Epithelial cell of proximal tubule (primary cell): ENCODE data around the gene RCSD1. TPM values are rescaled to one million over a fixed set of nuclear protein-coding genes. Genes with fewer than 3 reads are reported as not detected.

Experiments used
- DNase-seq: peaks from one replicate; pipeline ENCODE4 v3.0.0-alpha.2; 2011; ENCODE audit warnings: low read depth
- H3K4me3 ChIP-seq: 2 replicates; pipeline ENCODE4 v1.5.1; 2011; ENCODE audit warnings: low read depth, mild to moderate bottlenecking, low read length
- total RNA-seq: library from RNA; depleted of rRNA; stranded (reverse); fragments of >200 nt; gene quantifications from 2 replicates; pipeline ENCODE4 v1.2.3, GENCODE V29; 2015
- TF ChIP-seq, protein P1 (sequence below): conservative IDR thresholded peaks from 2 replicates; pipeline ENCODE4 v1.5.1; 2012; ENCODE audit warnings: low read depth, mild to moderate bottlenecking, low read length

The RCSD1 gene
- total RNA-seq, 1 donor from 2014 or later, result not detected

GRCh38 chr1:167746013-167746672 lies 116.1 kb downstream of the RCSD1 start:
- no peak overlapping the region for H3K4me3 ChIP-seq
- no peak for DNase-seq
- TF ChIP-seq, protein P1, sequence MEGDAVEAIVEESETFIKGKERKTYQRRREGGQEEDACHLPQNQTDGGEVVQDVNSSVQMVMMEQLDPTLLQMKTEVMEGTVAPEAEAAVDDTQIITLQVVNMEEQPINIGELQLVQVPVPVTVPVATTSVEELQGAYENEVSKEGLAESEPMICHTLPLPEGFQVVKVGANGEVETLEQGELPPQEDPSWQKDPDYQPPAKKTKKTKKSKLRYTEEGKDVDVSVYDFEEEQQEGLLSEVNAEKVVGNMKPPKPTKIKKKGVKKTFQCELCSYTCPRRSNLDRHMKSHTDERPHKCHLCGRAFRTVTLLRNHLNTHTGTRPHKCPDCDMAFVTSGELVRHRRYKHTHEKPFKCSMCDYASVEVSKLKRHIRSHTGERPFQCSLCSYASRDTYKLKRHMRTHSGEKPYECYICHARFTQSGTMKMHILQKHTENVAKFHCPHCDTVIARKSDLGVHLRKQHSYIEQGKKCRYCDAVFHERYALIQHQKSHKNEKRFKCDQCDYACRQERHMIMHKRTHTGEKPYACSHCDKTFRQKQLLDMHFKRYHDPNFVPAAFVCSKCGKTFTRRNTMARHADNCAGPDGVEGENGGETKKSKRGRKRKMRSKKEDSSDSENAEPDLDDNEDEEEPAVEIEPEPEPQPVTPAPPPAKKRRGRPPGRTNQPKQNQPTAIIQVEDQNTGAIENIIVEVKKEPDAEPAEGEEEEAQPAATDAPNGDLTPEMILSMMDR, result no peak

DNA sequence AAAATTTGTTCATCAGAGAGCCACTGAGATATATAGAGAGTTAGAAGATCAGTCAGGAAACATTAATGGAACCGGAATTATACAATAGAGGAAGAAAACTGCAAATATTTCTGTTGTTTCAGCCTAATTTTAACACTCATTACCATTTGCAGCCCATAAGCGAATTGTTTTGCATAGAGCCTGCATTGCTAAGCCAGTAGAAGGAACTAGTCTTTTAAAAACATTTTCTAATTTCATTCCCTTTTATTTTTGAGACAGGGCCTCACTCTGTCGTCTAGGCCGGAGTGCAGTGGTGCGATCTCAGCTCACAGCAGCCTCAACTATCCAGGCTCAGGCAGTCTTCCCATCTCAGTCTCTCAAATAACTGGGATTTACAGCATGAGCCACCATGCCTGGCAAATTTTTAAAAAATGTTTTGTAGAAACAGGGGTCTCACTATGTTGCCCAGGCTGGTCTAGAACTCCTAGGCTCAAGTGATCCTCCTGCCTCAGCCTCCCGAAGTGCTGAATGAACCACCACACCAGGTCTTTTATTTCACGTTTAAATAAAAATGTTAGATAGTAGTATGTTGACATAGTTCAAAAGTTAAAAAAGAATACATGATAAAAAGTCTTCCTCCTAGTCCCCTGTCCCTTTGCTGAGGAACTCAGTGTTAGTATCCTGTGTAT lies 117.1 kb downstream of the RCSD1 start:
- no peak for DNase-seq
- TF ChIP-seq, protein P1, result no peak
- H3K4me3 ChIP-seq, result no peak overlapping the region

GRCh38 chr1:167747988-167748387 lies 118.0 kb downstream of the RCSD1 start:
- no peak for DNase-seq
- H3K4me3 ChIP-seq, result no peak overlapping the region

DNA sequence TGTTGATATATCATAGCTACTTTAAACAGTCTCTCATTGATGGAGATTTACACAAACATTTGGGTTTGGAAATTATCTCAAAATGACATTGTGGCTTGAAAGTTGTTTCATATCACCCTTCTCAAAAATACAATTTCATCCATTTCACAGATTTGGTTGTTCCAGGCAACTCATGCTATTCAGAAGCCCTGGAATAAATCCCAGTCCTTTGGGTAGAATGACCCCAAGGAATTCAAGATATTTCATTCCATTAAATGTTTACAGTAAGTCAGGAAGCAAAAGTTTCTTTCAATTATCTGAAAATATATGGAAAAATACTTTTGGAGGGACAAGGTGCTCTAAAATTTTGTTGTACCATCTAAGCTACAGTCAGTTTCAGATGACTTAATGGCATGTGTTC lies 118.9 kb downstream of the RCSD1 start:
- no peak for DNase-seq
- TF ChIP-seq, protein P1, result no peak
- no peak overlapping the region for H3K4me3 ChIP-seq

More at GRCh38 chr1:167747988-167748387, 118.0 kb downstream of the RCSD1 start:
- TF ChIP-seq, protein P1, result no peak

GRCh38 chr1:167749741-167750140 lies 119.7 kb downstream of the RCSD1 start:
- H3K4me3 ChIP-seq, result no peak overlapping the region
- DNase-seq, result no peak

DNA sequence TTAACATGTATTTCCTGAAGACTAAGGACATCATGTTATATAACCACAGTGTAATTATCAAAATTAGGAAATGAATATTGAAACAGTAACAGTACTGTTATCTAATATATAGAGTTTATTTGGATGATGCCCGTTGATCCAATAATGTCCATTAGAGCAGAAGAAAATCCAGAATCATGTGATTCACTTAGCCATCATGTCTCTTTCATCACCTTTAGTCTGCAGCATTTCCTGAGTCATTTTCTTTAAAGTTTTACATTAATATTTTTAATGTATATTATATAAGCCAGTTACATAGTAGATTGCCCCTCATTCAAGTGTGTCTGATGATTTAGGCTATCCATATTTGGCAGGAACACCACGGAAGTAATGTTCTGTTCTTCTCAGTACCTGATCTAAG lies 120.6 kb downstream of the RCSD1 start:
- TF ChIP-seq, protein P1, result no peak
- DNase-seq, result no peak
- H3K4me3 ChIP-seq, result no peak overlapping the region

More at GRCh38 chr1:167749741-167750140, 119.7 kb downstream of the RCSD1 start:
- TF ChIP-seq, protein P1, result no peak
